Stimulated activated CD4-positive, alpha-beta T cell treated with anti-CD3 and anti-CD28 coated beads, TNF-alpha, amount 100 ng/mL, for 1 hour (primary cell): Measurements from ENCODE around the gene SERHL2.
"Not testable (repeated sequence)": the region's sequence is repeated elsewhere in the genome, so short reads cannot be mapped to it uniquely, and the experiment has no call there.

ENCODE experiments used
- DNase-seq, 3 donors: peaks; one replicate each; pipeline ENCODE4 v3.0.0-alpha.2; 2020; ENCODE audit warnings: low read depth in 3 of 3, low spot score in 1 of 3

The SERHL2 gene

DNA sequence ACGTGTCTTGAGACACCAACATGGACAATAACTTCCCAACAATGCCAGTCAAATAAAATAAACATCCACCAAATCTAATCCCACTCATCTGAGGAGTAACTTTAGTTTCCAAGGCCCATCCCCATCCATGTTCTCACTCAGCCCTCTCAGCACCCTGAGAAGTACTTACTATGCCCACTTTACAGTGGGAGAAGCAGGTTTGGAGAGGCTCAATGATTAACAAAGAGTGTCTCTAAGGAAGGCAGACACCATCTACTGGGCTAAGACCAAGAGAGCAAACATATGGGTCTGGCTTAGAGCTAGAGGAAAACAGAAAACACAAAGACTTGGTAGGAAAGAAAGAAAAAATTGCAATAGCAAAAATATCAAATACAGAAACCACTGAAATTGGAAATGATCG, 49.7 kb downstream of the SERHL2 start:
- DNase-seq, result no peak

DNA sequence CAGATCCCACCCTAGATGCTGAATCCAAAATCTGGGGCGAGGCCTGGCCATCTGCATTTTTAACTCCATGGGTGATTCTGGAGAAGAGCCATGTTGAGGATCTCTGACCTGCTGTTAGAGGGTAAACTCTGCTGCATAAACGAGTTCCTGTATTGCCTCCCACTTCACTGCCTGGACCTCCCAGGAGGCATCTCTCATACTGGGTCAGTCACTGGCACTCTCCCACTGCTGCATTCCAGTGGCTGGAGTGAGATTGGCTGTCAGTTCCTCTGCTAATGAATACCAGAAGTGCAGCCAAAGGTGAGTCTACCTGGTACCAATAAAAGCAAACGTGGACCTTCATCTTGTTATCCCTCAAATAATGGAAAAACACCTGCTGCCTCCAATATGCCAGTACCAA, 50.6 kb downstream of the SERHL2 start:
- DNase-seq, result no peak

DNA sequence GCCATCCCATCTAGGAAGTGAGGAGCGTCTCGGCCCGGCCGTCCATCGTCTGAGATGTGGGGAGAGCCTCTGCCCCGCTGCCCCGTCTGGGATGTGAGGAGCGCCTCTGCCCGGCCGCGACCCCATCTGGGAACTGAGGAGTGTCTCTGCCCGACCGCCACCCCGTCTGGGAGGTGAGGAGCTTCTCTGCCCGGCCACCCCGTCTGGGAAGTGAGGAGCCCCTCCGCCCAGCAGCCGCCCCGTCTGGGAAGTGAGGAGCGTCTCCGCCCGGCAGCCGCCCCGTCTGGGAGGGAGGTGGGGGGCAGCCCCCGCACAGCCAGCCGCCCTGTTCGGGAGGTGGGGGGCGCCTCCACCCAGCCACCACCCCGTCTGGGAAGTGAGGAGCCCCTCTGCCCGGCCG, 53.9 kb downstream of the SERHL2 start:
- DNase-seq, result not testable (repeated sequence)

DNA sequence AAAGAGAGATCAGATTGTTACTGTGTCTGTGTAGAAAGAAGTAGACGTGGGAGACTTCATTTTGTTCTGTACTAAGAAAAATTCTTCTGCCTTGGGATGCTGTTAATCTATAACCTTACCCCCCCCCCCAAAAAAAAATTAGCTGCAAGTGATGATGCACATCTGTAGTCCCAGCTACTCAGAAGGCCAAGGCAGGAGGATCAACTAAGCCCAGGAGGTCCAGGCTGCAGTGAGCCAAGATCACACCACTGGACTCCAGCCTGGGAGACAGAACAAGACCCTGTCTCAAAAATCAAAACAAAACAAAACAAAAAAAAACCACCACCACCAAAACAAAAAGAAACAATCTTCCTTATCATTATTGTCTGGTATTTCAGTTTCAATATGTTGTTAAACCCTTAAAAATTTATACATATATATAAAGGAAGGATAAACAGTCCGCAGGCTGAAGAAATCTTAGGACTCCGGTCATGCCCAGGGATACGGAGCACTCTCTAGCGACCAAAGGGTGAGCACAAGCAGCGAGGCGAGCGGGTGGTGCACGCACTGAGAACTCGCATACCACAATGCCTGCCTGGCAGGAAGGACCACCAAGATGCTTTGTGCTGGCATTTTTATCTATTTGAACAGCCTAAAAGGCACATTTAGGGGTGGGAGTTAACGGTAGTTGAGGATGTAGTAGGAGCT, 54.5 kb downstream of the SERHL2 start:
- DNase-seq, result no peak

DNA sequence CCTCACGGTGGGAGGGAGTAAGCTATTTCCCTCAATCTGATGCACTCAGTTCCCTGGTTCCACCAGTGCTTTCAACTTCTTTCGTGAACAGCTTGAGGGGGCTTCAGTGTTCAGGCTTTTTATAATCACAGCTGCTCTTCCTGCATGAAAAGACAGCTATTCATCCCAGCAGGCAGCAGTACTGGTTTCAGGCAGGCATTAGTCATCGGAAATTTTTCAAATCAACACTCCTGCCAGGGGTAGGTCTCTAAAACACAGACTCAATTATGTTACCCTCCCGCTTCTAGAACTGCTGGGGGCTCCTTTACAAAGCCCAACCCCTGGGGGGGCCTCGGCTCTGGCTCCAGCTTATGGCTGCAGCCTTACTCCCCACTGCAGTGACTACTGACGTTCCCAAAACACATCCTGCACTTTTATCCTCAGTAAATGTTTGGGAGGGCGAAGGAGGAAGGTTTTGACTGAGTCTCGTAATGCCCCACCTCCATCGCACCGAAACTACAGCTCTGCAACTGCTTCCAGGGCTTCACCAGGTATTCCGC, 55.1 kb downstream of the SERHL2 start:
- no peak for DNase-seq

DNA sequence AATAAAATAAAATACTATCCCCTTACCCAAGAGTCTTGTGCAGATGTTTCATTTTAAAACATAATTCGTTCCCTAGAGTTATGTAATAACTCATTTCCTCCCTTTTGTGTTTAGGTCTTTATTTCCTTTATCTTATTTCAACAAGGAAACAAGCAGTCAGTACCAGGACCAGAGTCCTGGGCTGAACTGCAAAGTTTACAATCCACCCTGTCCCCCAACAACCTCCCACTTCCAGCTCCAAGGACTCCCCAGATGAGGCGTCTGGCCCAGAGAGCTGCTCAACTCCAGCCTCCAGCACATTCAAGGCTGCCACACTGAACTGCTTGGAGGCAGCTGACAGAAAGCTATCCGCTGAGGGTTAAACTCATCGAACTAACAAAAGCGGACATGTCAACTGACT, 56.4 kb downstream of the SERHL2 start:
- no peak for DNase-seq

DNA sequence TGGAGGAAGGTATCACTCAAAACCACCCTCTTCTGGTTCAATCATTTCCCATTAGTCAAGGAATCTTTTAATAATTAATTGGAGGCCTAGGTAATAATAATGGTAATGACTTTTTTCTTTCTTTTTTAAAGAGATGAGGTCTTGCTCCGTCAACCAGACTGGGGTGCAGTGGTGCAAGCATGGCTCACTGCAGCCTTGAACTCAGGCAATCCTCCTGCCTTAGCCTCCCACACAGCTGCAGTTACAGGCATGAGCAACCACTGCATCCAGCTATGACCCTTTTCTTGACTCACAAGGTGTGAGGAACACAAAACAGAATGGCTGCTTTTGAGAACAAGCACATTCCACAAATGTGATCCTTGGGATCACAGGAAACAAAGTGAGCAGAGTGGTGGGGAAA, 57.3 kb downstream of the SERHL2 start:
- no peak for DNase-seq

DNA sequence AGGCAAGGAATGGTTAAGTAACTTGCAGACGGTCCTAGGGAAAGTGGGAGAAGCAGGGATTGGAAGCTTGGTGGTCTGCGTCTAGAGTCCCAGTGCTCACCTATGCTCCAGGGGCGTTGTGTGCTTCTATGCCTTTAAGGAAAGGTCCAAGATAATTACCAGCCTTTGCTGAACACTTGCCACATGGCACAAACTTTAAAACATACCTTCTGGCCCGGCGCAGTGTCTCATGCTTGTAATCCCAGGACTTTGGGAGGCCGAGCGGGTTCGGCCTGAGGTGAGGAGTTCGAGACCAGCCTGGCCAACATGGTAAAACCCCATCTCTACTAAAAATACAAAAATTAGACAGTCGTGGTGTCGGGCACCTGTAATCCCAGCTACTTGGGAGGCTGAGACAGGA, 58.6 kb downstream of the SERHL2 start:
- DNase-seq, result no peak

DNA sequence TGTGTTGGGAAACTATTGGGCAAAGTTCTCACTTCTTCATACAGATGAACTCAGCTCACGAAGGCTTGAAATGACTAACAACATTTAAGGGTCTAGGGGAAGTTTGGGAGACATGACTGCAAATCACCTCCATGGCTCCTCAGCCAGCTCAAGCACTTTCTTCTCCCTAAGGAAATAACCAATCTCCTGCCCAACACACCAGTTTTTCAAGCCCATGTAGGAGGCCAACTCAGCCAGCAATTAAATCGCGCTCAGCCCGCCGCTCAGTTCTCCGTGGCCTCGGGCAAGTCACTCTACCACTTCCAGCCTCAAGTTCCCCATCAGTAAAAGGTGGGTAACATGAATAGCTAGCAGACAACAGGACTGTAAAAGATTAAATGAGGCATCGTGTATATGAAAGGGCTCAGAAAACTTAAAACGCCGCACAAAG, 60.1 kb downstream of the SERHL2 start:
- DNase-seq, result no peak

DNA sequence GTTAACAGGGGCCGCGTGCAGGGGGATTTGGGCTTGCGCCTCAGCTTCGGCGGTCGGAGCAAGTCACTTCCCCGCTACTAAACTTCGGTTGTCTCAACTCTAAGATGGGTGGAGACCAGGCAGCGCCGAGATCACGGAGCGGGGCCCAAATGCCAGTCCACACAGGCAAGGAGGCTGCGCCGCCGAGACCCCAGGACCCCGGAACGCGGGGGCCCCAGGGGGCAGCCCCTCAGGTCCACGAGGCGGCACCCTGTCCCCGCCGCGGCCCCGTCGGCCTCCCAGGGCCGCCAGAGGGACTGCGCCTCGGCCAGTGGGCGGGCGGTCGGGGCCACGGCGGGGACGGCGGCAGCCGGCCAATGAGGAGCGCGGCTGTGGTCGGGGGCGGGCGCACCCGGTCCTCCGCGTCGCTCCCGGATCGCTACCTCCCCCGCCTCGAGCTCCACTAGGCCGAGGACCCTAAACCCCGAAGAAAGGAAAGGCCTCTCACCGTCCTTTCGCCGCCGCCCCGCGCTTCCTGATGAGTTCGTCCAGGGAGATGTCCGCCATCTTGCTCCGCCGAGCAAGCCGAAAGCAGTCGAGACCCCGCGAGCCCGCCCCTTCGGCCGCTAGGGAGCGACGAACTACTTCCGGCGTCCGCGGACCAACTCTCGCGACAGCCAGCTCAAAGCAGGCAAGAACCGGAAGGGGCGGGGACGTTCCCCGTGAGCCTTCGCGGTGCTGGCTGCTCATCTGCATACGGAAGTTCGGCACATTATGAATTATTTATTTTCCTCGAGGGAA, 60.7 kb downstream of the SERHL2 start, which contains the start of gene POLDIP3:
POLDIP3 (minus strand) TSS at position 572 of the 780 bp plus-strand sequence; CDS start at position 546, 26 bp downstream.
- DNase-seq, result peak; percentile 95 to 98 (median 97)

DNA sequence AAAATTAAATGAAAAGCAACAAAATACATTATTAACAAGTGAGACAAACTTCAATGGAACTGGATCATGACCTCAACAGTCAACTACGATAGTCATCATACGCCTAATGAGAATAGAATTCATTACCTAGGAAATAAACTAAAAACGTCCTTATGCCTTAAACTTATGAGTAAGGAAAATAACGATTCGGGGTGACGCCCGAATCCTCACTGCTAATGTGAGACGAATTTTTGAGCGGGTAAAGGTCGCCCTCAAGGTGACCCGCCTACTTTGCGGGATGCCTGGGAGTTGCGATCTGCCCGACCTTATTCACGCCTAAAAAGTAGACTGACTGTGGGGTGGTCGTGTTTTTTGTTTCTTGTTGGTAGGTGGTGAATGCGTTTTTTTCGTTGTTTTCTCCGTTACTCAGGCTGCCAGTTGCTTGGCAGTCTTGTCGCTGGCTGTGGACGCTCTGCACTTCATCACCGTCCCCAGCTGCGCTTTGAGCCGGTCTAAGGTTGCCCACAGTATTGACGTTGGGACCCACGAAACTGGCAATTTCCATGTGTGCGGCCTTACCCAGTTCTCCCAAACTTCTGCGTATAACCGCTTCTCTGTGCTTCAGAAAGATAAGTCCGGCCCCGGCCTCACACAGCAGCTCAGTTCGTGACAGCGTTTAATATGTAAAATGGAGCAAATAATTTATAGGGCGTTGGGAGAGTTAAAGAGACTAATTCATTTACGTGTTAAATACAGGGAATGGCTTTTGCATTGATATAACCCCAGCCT, 61.5 kb downstream of the SERHL2 start:
- peak; percentile 52 to 66 (median 63) for DNase-seq

DNA sequence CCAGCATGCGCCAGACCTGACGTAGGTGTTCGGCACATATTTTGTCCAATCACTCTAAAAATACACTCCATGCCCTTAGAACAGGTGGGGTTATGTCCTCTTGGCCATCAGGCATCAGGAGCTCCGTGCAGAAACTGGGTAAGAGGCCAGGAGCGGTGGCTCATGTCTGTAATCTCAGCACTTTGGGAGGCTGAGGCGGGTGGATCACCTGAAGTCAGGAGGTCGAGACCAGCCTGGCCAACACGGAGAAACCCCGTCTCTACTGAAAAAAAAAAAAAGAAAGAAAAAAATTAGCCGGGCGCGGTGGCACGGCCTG, 62.1 kb downstream of the SERHL2 start:
- not testable (repeated sequence) for DNase-seq

DNA sequence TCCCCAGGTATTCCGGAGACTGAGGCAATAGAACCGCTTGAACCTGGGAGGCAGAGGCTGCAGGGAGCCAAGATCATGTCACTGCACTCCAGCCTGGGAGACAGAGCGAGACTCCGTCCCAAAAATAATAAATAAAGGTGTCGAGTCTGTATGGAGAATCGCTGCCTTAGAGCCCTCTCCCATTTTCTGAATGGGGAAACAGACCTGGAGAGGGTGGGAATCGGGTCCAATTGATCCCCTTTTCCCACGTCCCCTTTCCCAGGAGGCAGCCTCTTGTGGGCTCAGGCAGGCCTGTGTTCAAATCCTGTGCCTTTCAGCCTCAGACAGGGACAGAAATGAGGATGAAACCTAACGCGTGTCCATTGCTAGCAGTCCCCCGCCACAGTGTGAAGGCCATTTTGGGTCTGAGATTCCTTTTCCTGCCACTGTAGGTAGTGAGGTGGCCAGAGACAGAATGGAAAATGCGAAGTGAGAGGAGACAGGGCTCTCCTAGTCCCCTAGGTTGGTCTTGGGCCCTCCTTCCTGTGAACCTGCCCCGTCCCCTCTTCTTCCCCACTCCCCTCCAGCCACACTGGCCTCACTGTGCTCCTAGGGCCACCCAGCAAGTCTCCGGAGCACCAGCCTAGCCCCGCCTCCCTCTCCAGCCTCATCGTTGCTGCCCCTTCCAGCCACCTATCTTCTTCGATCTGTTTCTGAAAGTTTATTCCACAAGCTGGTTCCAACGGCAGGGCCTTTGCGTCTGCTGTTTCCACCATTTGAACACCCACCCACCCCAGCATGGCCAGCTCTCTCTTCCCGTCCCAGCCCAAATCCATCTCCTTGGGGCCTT, 63.6 kb downstream of the SERHL2 start:
- DNase-seq, result no peak

DNA sequence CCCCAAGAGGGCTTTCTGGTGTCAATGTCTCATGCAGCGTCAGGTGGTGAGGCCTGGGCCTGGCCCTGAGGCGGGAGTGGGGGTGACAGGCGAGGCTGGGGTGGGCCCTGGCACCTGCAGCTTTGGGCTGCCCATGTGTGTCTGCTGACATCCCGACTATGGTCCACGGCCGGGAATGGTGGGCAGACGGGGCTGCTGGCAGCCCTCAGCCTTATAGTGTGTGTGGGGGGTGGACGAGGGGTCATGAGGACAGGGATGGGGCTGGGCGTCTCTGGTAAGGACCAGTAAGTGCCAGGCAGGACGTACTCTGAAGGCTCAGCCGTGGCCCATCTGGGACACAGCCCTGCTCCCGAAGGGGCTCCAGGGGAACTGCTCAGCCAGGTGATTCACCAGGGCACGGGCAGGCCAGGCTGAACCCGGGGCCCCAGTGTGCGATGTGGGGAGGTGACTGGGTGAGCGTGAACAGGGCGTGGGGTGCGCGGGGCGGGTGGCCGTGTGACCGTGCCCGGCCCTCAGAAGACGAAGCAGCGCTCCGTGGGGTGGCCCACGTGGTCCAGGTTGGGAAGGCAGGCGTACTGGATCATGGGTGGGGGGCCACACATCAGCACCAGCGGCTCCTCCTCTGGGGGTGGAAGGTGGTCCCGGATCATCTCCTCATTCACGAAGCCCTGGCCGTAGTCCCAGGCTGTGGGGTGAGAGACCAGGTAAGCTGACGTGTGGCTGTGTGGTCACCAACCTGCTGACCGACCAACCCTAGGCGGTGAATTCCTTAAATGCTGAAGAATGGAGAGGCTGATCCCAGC, 65.7 kb downstream of the SERHL2 start:
- no peak for DNase-seq

DNA sequence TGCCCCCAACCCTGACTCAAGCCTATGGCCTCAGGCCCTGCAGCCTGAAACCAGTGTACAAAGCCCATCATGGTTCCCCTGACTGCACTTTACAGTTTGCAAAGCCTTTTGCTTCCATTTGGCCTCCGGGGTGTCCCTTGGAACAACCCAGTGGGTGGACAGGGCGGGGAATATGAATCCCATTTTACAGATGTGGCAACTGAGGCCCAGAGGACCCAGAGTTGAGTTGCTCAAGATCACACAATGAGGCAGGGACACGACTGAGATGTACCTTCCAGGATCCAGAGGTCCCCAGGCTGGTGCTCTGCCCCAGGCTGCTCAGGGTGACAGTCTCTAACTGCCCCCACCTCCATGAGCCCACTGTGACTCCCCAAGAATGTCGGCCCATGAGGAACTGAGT, 66.3 kb downstream of the SERHL2 start:
- DNase-seq, result no peak

DNA sequence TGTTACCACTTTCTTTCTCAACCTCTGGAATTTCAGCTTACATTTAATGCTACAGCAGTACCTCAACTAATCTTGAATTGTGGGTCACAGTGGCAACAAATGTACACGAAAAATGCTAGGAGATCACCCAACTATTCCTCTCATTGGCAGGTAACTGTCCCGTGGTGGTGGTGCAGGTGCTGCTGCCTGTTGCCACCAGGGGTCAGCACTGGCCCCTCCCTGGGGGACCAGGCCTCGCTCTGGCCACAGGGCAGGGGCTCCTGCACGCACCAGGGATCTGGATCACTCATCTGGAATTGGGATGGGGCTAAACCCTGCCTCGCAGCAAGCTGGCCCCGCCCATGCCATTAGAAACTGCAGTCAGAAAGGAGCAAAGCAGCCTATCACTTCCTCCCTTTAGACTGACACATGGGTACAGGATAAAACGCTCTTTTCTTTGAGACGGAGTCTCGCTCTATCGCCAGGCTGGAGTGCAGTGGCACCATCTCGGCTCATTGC, 67.8 kb downstream of the SERHL2 start:
- DNase-seq, result peak in 2 of 3 donors; percentile 13 to 43

DNA sequence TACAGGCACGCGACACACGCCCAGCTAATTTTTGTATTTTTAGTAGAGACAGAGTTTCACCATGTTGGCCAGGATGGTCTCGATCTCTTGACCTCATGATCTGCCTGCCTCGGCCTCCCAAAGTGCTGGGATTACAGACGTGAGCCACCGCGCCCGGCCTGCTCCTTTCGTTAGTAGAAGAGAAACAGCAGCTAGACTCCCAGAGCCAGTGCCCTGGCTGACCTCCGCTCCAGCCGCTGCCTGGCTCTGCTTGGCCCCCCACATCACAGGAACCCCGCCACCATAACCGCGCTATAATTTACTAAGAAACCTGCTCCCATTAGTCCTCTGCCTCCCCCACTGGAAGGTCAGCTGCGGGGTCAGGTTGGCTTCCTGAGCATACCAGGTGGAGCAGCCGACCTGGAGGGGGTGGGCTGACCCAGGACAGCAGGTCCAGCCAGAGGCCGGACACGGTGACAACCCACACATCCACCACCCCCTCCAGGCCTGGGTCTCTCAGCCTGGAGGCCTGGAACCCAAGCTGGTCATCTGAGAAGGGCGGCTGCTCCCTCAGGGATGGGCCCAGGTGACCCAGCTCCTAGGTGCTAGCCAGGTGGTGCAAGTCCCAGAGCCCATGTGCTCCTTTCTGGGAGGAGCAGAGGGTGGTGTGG, 68.4 kb downstream of the SERHL2 start:
- no peak for DNase-seq

DNA sequence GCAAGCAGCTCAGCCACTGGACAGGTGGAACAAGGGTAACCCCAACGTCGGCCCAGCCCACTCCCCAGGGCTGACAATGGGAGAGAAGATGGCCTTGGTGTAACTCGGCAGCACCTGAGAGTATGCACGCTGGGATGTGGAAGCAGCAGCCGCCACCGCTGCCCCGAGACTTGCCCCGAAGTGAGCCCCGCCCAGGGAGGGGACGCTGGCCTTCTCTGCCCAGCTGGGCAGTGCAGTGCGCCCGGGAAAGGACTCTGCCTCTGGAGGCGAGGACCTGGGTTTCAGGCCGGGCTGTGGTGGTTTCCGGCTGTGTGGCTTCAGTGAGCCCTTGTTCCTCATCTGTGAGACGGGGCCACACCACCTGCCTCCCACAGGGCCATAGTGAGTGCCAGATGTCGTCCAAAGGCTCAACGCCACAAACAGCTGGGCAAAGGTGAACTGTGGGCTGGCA, 69.6 kb downstream of the SERHL2 start:
- DNase-seq, result no peak
